Measurements from ENCODE around the gene ABCB8. TPM values are rescaled to one million over a fixed set of nuclear protein-coding genes. Genes with fewer than 3 reads are reported as not detected.
A peak's percentile ranks its signal among the peaks of the same experiment; 100 is the strongest.

The ABCB8 gene
- total RNA-seq, 2 donors from 2014 or later: 47.7 to 60.1 TPM

- H3K27me3 Mint-ChIP-seq: peaks cover 5% of the 10 kb centered on the region
- no peaks in the 10 kb centered on the region for H3K36me3 Mint-ChIP-seq (ENCODE audit: low read depth)
- H3K27ac Mint-ChIP-seq: no peak overlapping the region
- H3K9me3 ChIP-seq (ENCODE audit: control insufficient read depth, low read length, poor library complexity, severe bottlenecking): no peaks in the 10 kb centered on the region
- DNase-seq (peak; percentile 30 to 49 (median 40)), ATAC-seq (peak; percentile 89)
- no peak overlapping the region for H3K4me3 Mint-ChIP-seq
- peaks cover 16% of the 10 kb centered on the region for H3K4me1 Mint-ChIP-seq
Measured at GRCh38 chr7:151051108-151051507, 22.9 kb downstream of the ABCB8 start.

- peaks cover 23% of the 10 kb centered on the region for H3K4me1 Mint-ChIP-seq
- DNase-seq (no peak), ATAC-seq (no peak)
- no peak overlapping the region for H3K4me3 Mint-ChIP-seq
- no peaks in the 10 kb centered on the region for H3K36me3 Mint-ChIP-seq (ENCODE audit: low read depth)
- no peaks in the 10 kb centered on the region for H3K9me3 ChIP-seq (ENCODE audit: control insufficient read depth, low read length, poor library complexity, severe bottlenecking)
- H3K27ac Mint-ChIP-seq: no peak overlapping the region
- peaks cover 5% of the 10 kb centered on the region for H3K27me3 Mint-ChIP-seq
Measured at GRCh38 chr7:151053096-151053495, 24.8 kb downstream of the ABCB8 start.

GRCh38 chr7:151053751-151054150 is 25.5 kb downstream of the ABCB8 start:
- Mint-ChIP-seq H3K27me3 (peaks cover 5% of the 10 kb centered on the region), H3K4me1 (peaks cover 27% of the 10 kb centered on the region), H3K36me3 (ENCODE audit: low read depth) (no peaks in the 10 kb centered on the region), H3K4me3 (no peak overlapping the region), H3K27ac (no peak overlapping the region)
- H3K9me3 ChIP-seq (ENCODE audit: control insufficient read depth, low read length, poor library complexity, severe bottlenecking): no peaks in the 10 kb centered on the region
- ATAC-seq: no peak
- DNase-seq: no peak

- Mint-ChIP-seq H3K27ac (no peak overlapping the region), H3K36me3 (ENCODE audit: low read depth) (no peaks in the 10 kb centered on the region), H3K4me1 (peaks cover 32% of the 10 kb centered on the region), H3K27me3 (peaks cover 5% of the 10 kb centered on the region), H3K4me3 (peak overlapping the region; percentile 96)
- ATAC-seq: no peak
- no peak for DNase-seq
- no peaks in the 10 kb centered on the region for H3K9me3 ChIP-seq (ENCODE audit: control insufficient read depth, low read length, poor library complexity, severe bottlenecking)
Measured at GRCh38 chr7:151056283-151056665, 28.0 kb downstream of the ABCB8 start.

- DNase-seq (no peak), ATAC-seq (no peak)
- Mint-ChIP-seq H3K27ac (peak overlapping the region; percentile 89), H3K4me3 (peak overlapping the region; percentile 96), H3K27me3 (peaks cover 5% of the 10 kb centered on the region), H3K4me1 (peaks cover 36% of the 10 kb centered on the region), H3K36me3 (ENCODE audit: low read depth) (no peaks in the 10 kb centered on the region)
- no peaks in the 10 kb centered on the region for H3K9me3 ChIP-seq (ENCODE audit: control insufficient read depth, low read length, poor library complexity, severe bottlenecking)
Measured at GRCh38 chr7:151056666-151057505, 28.6 kb downstream of the ABCB8 start.

- peaks cover 36% of the 10 kb centered on the region for H3K4me1 Mint-ChIP-seq
- ATAC-seq: peak; percentile 4
Measured at GRCh38 chr7:151057506-151057988, 29.3 kb downstream of the ABCB8 start, which contains the start of gene CDK5. Gene CDK5, minus strand, starts transcription at chr7:151057897. Its CDS starts 49 bp downstream, at chr7:151057848.

GRCh38 chr7:151057989-151058780 is 29.9 kb downstream of the ABCB8 start:
- H3K9me3 ChIP-seq (ENCODE audit: control insufficient read depth, low read length, poor library complexity, severe bottlenecking): no peaks in the 10 kb centered on the region
- Mint-ChIP-seq H3K27me3 (no peaks in the 10 kb centered on the region), H3K27ac (peak overlapping the region; percentile 89), H3K4me1 (peaks cover 32% of the 10 kb centered on the region), H3K36me3 (ENCODE audit: low read depth) (no peaks in the 10 kb centered on the region), H3K4me3 (peak overlapping the region; percentile 96)
- peak; percentile 91 to 95 (median 93) for DNase-seq
- ATAC-seq: peak; percentile 94

More at GRCh38 chr7:151057506-151057988, 29.3 kb downstream of the ABCB8 start, which contains the start of gene CDK5:
- Mint-ChIP-seq H3K36me3 (ENCODE audit: low read depth) (no peaks in the 10 kb centered on the region), H3K27me3 (peaks cover 3% of the 10 kb centered on the region), H3K4me3 (peak within 1 kb of the TSS; percentile 96), H3K27ac (peak within 1 kb of the TSS; percentile 89)
- no peaks in the 10 kb centered on the region for H3K9me3 ChIP-seq (ENCODE audit: control insufficient read depth, low read length, poor library complexity, severe bottlenecking)
- DNase-seq: no peak

- no peak for DNase-seq
- no peaks in the 10 kb centered on the region for H3K9me3 ChIP-seq (ENCODE audit: control insufficient read depth, low read length, poor library complexity, severe bottlenecking)
- Mint-ChIP-seq H3K4me3 (peak overlapping the region; percentile 96), H3K4me1 (peaks cover 29% of the 10 kb centered on the region), H3K27me3 (no peaks in the 10 kb centered on the region), H3K36me3 (ENCODE audit: low read depth) (no peaks in the 10 kb centered on the region), H3K27ac (peak overlapping the region; percentile 89)
- no peak for ATAC-seq
Measured at GRCh38 chr7:151058781-151059366, 30.6 kb downstream of the ABCB8 start.

GRCh38 chr7:151059367-151060112 is 31.3 kb downstream of the ABCB8 start, which contains the start of gene SLC4A2:
Gene SLC4A2, plus strand, starts transcription at chr7:151059589. Its CDS starts 2,399 bp downstream, at chr7:151061988.
- DNase-seq (peak; percentile 61 to 68 (median 64)), ATAC-seq (no peak)
- no peaks in the 10 kb centered on the region for H3K9me3 ChIP-seq (ENCODE audit: control insufficient read depth, low read length, poor library complexity, severe bottlenecking)
- peaks cover 28% of the 10 kb centered on the region for H3K4me1 Mint-ChIP-seq
- H3K27ac Mint-ChIP-seq: peak within 1 kb of the TSS; percentile 89
- H3K36me3 Mint-ChIP-seq (ENCODE audit: low read depth): no peaks in the 10 kb centered on the region
- no peaks in the 10 kb centered on the region for H3K27me3 Mint-ChIP-seq
- H3K4me3 Mint-ChIP-seq: peak within 1 kb of the TSS; percentile 96

GRCh38 chr7:151060113-151060415 is 31.8 kb downstream of the ABCB8 start:
- Mint-ChIP-seq H3K4me3 (peak overlapping the region; percentile 96), H3K27ac (peak overlapping the region; percentile 89), H3K27me3 (no peaks in the 10 kb centered on the region), H3K4me1 (peaks cover 26% of the 10 kb centered on the region), H3K36me3 (ENCODE audit: low read depth) (no peaks in the 10 kb centered on the region)
- no peaks in the 10 kb centered on the region for H3K9me3 ChIP-seq (ENCODE audit: control insufficient read depth, low read length, poor library complexity, severe bottlenecking)
- DNase-seq (no peak), ATAC-seq (no peak)

- peak overlapping the region; percentile 96 for H3K4me3 Mint-ChIP-seq
- peaks cover 3% of the 10 kb centered on the region for H3K36me3 Mint-ChIP-seq (ENCODE audit: low read depth)
- ATAC-seq (no peak), DNase-seq (no peak)
- H3K27me3 Mint-ChIP-seq: no peaks in the 10 kb centered on the region
- H3K27ac Mint-ChIP-seq: peak overlapping the region; percentile 53
- H3K4me1 Mint-ChIP-seq: peaks cover 29% of the 10 kb centered on the region
- no peaks in the 10 kb centered on the region for H3K9me3 ChIP-seq (ENCODE audit: control insufficient read depth, low read length, poor library complexity, severe bottlenecking)
Measured at GRCh38 chr7:151060416-151061212, 32.4 kb downstream of the ABCB8 start.
